Globus pallidus (tissue), 1 donor: ENCODE data around the gene JTB.
A peak's percentile ranks its signal among the peaks of the same experiment; 100 is the strongest.
"Not testable (repeated sequence)": the region's sequence is repeated elsewhere in the genome, so short reads cannot be mapped to it uniquely, and the experiment has no call there.

Source experiments
- DNase-seq: peaks from one replicate; pipeline ENCODE4 v3.0.0-alpha.2; 2015; ENCODE audit warnings: low spot score

Gene JTB

GRCh38 chr1:153977250-153978240 lies at the start of gene JTB:
TSS of gene JTB (minus strand) at chr1:153977674. CDS start at chr1:153977252, 422 bp downstream.
- peak; percentile 86 for DNase-seq

GRCh38 chr1:154019940-154020339 lies 42.5 kb upstream of the JTB start:
- no peak for DNase-seq

GRCh38 chr1:154019269-154019668 lies 41.8 kb upstream of the JTB start:
- DNase-seq: no peak

GRCh38 chr1:154014154-154014907 lies 36.9 kb upstream of the JTB start:
- DNase-seq: no peak

- not testable (repeated sequence) for DNase-seq
Observed at GRCh38 chr1:154012543-154012942, 35.1 kb upstream of the JTB start.

GRCh38 chr1:154012129-154012528 lies 34.7 kb upstream of the JTB start:
- no peak for DNase-seq

GRCh38 chr1:154006136-154006535 lies 28.7 kb upstream of the JTB start:
- DNase-seq: no peak

- DNase-seq: no peak
Observed at GRCh38 chr1:154000420-154000819, 22.9 kb upstream of the JTB start.

GRCh38 chr1:153996882-153997281 lies 19.4 kb upstream of the JTB start:
- not testable (repeated sequence) for DNase-seq

- DNase-seq: no peak
Observed at GRCh38 chr1:153995640-153996039, 18.2 kb upstream of the JTB start.

GRCh38 chr1:153995202-153995601 lies 17.7 kb upstream of the JTB start:
- no peak for DNase-seq

- DNase-seq: no peak
Observed at GRCh38 chr1:153991806-153992205, 14.3 kb upstream of the JTB start.

- DNase-seq: no peak
Observed at GRCh38 chr1:153991151-153991630, 13.7 kb upstream of the JTB start.

- peak; percentile 97 for DNase-seq
Observed at GRCh38 chr1:153990468-153991150, 13.1 kb upstream of the JTB start, which contains the start of gene RPS27. TSS of gene RPS27 (plus strand) at chr1:153990762. CDS start at chr1:153990797, 35 bp downstream.

GRCh38 chr1:153987621-153988020 lies 10.1 kb upstream of the JTB start:
- no peak for DNase-seq

- DNase-seq: peak; percentile 72
Observed at GRCh38 chr1:153985941-153986761, 8.7 kb upstream of the JTB start, which contains the start of gene RAB13. TSS of gene RAB13 (minus strand) at chr1:153986339. CDS start at chr1:153986236, 103 bp downstream.

GRCh38 chr1:153985341-153985912 lies 8.0 kb upstream of the JTB start:
- DNase-seq: no peak

GRCh38 chr1:153984123-153984894 lies 6.8 kb upstream of the JTB start:
- DNase-seq: no peak

GRCh38 chr1:153981735-153982134 lies 4.3 kb upstream of the JTB start:
- not testable (repeated sequence) for DNase-seq

GRCh38 chr1:153979091-153979490 lies 1.6 kb upstream of the JTB start:
- not testable (repeated sequence) for DNase-seq
